K562 (cell line): ENCODE measurements around the gene RELL2. TPM values are rescaled to one million over a fixed set of nuclear protein-coding genes. Genes with fewer than 3 reads are reported as not detected.

Experiments used
- HES1 ChIP-seq: fragments of 450-650 bp; IDR thresholded peaks from 2 replicates; pipeline ENCODE4 v1.6.1; 2016; ENCODE audit warnings: low read depth, mild to moderate bottlenecking, moderate library complexity
- NR4A1 ChIP-seq, 2 experiments: fragments of 250-450 bp in 1 of 2; fragments of 450-650 bp in 1 of 2; sonication (Bioruptor Pico) in 1 of 2; IDR thresholded peaks; 2 replicates each; pipeline versions ENCODE4 v1.4.0 to v1.6.1; 2016 to 2020; ENCODE audit warnings: mild to moderate bottlenecking in 2 of 2, missing compliant biosample characterization in 1 of 2, missing genetic modification characterization in 1 of 2, moderate library complexity in 1 of 2
- NRF1 ChIP-seq, 2 experiments: fragments of 450-650 bp; IDR thresholded peaks in 1 of 2; conservative IDR thresholded peaks in 1 of 2; 2 replicates each; pipeline ENCODE4 v1.6.1; 2014; ENCODE audit warnings: mild to moderate bottlenecking in 2 of 2
- PURB ChIP-seq: sonication (generic); formaldehyde crosslinking; IDR thresholded peaks from 2 replicates; pipeline ENCODE4 v1.9.0; 2021; ENCODE audit warnings: low read depth, mild to moderate bottlenecking, missing genetic modification reagents
- SLC30A9 ChIP-seq: fragments of 250-450 bp; sonication (Bioruptor Pico); IDR thresholded peaks from 2 replicates; pipeline ENCODE4 v1.8.0; 2022; ENCODE audit warnings: mild to moderate bottlenecking, moderate library complexity
- SRSF3 ChIP-seq: fragments of 200-400 bp; formaldehyde crosslinking; IDR thresholded peaks from 2 replicates; pipeline ENCODE4 v1.6.1; 2016; ENCODE audit warnings: mild to moderate bottlenecking, low read length, moderate library complexity; ENCODE audit not compliant: insufficient read depth
- TEAD2 ChIP-seq: fragments of 450-650 bp; IDR thresholded peaks from 2 replicates; pipeline ENCODE4 v1.6.1; 2016; ENCODE audit warnings: missing genetic modification characterization, control low read depth, missing compliant biosample characterization
- ZBED1 ChIP-seq: IDR thresholded peaks from 2 replicates; pipeline ENCODE4 v1.6.1; 2014
- ZKSCAN3 ChIP-seq: fragments of 250-450 bp; sonication (Bioruptor Pico); IDR thresholded peaks from 2 replicates; pipeline ENCODE4 v1.4.0; 2020
- ZNF764 ChIP-seq: fragments of 250-450 bp; sonication (Bioruptor Pico); IDR thresholded peaks from 2 replicates; pipeline ENCODE4 v1.4.0; 2020; ENCODE audit warnings: low read depth, mild to moderate bottlenecking, moderate library complexity
- polyA plus RNA-seq, 8 experiments: library from polyadenylated mRNA; depleted of rRNA in 4 of 8; stranded (reverse) in 5 of 8; unstranded in 3 of 8; fragments of >200 nt; fragmentation: Nextera tagmentation in 2 of 8; fragmentation: Illumina TruSeq in 1 of 8; extraction: Ambion mirVana in 2 of 8; extraction: Trizol in 1 of 8; gene quantifications; 2 replicates each; pipeline versions ENCODE4 v1.2.1 to v1.2.3, GENCODE V29; 2011 to 2014; ENCODE audit warnings: inconsistent platforms in 1 of 8, missing spikeins in 1 of 8
- total RNA-seq, 7 experiments: library from RNA; depleted of rRNA in 6 of 7; stranded (reverse); fragments of >200 nt in 6 of 7; fragmentation: Illumina TruSeq in 2 of 7; extraction: Trizol in 2 of 7; gene quantifications; 2 replicates each; pipeline versions ENCODE4 v1.2.1 to v1.2.3, GENCODE V29; 2011 to 2021; ENCODE audit warnings: low replicate concordance in 1 of 7
- TF ChIP-seq, protein P1 (sequence below), 2 experiments: fragments of 450-650 bp; conservative IDR thresholded peaks; 2 replicates each; pipeline ENCODE4 v1.6.1; 2017; ENCODE audit warnings: mild to moderate bottlenecking in 2 of 2, moderate library complexity in 2 of 2
- TF ChIP-seq, protein P2 (sequence below), 2 experiments: IDR thresholded peaks in 1 of 2; conservative IDR thresholded peaks in 1 of 2; 2 replicates each; pipeline ENCODE4 v1.6.1; 2016; ENCODE audit warnings: low read depth in 2 of 2, mild to moderate bottlenecking in 1 of 2, missing compliant biosample characterization in 1 of 2, missing genetic modification characterization in 1 of 2, moderate library complexity in 1 of 2
- TF ChIP-seq, protein P3 (sequence below): fragments of 450-650 bp; formaldehyde crosslinking; IDR thresholded peaks from 2 replicates; pipeline ENCODE4 v1.4.0; 2020; ENCODE audit warnings: mild to moderate bottlenecking, moderate library complexity
- TF ChIP-seq, protein P4 (sequence below), 3 experiments: IDR thresholded peaks in 2 of 3; conservative IDR thresholded peaks in 1 of 3; 2 replicates each; pipeline ENCODE4 v1.5.1; 2011 to 2012; ENCODE audit warnings: low read length in 3 of 3, mild to moderate bottlenecking in 3 of 3, control low read depth in 2 of 3, improper control_type of control experiment in 1 of 3, inconsistent platforms in 1 of 3, low read depth in 1 of 3, mixed read lengths in 1 of 3, moderate library complexity in 1 of 3; ENCODE audit not compliant: insufficient read depth in 2 of 3
- TF ChIP-seq, protein P5 (sequence below): sonication (generic); formaldehyde crosslinking; IDR thresholded peaks from 2 replicates; pipeline ENCODE4 v1.9.0; 2022; ENCODE audit warnings: mild to moderate bottlenecking, missing genetic modification reagents
- TF ChIP-seq, protein P6 (sequence below): sonication (generic); formaldehyde crosslinking; IDR thresholded peaks from 2 replicates; pipeline ENCODE4 v1.9.0; 2022; ENCODE audit warnings: mild to moderate bottlenecking, missing genetic modification reagents

Gene RELL2
- total and polyA plus RNA-seq, 9 of the 15 experiments (the other 6 are each of a cell fraction or from before 2014, with no cell fraction given) = 0.06 to 36.0 (median 14.3) TPM

DNA sequence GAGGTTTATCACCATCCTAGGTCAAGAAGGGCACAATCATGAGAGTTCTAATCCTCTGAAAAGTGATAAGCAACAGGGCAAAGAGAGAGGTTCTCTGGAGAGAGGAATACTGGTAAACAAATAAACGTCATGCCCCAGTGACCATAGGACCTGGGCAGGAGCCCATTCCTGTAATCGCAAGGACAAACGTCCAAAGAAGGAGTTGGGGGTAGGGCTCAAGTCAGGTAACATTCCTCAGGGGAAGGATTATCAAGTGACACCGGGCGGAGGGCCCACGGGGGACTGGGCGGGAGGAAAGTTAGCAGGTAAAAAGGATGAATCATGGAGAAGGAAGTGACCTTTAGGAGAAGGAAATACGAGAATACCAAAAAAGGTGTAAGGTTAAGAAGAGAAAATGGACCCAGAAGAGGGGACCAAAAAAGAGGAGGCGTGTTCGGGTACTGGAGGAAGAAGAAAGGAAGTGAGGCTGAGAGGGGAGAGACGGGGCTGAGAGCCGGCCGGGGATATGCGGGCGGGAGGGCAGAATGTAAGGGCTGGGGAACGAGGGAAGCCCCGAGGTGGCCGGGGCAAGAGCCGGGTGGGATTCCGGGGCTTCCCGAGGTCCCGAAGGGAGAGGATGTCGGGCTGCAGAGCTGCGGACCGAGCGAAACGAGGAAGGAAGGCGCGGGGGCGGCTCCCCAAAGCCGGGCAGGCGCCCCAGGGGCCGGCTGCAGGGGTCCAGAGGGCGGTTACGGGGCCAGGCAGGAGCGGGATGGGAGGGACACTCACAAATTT, 18.6 kb upstream of the RELL2 start (continued):
- TF ChIP-seq, protein P1, sequence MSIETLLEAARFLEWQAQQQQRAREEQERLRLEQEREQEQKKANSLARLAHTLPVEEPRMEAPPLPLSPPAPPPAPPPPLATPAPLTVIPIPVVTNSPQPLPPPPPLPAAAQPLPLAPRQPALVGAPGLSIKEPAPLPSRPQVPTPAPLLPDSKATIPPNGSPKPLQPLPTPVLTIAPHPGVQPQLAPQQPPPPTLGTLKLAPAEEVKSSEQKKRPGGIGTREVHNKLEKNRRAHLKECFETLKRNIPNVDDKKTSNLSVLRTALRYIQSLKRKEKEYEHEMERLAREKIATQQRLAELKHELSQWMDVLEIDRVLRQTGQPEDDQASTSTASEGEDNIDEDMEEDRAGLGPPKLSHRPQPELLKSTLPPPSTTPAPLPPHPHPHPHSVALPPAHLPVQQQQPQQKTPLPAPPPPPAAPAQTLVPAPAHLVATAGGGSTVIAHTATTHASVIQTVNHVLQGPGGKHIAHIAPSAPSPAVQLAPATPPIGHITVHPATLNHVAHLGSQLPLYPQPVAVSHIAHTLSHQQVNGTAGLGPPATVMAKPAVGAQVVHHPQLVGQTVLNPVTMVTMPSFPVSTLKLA (conservative IDR thresholded peaks at IDR 0.05) = peak; percentile 46 to 49; a peak in 2 of 4 replicates
- TF ChIP-seq ZKSCAN3 (no peak), ZBED1 (no peak), SLC30A9 (no peak), TEAD2 (no peak), NRF1 (conservative IDR thresholded peaks at IDR 0.05 in 1 of 2, IDR thresholded peaks at IDR 0.05 in 1 of 2) (no peak), ZNF764 (no peak), PURB (CRISPR knock-in tag) (no peak), NR4A1 (CRISPR knock-in tag; IDR thresholded peaks at IDR 0.05) (no peak), NR4A1 (tag; IDR thresholded peaks at IDR 0.05) (no peak), SRSF3 (no peak), HES1 (no peak)
- TF ChIP-seq, protein P2, sequence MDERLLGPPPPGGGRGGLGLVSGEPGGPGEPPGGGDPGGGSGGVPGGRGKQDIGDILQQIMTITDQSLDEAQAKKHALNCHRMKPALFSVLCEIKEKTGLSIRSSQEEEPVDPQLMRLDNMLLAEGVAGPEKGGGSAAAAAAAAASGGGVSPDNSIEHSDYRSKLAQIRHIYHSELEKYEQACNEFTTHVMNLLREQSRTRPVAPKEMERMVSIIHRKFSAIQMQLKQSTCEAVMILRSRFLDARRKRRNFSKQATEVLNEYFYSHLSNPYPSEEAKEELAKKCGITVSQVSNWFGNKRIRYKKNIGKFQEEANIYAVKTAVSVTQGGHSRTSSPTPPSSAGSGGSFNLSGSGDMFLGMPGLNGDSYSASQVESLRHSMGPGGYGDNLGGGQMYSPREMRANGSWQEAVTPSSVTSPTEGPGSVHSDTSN (CRISPR knock-in tag; IDR thresholded peaks at IDR 0.05; ENCODE audit: low read depth) = no peak
- TF ChIP-seq, protein P2 (tag; conservative IDR thresholded peaks at IDR 0.05; ENCODE audit: low read depth) = no peak
- TF ChIP-seq, protein P3, sequence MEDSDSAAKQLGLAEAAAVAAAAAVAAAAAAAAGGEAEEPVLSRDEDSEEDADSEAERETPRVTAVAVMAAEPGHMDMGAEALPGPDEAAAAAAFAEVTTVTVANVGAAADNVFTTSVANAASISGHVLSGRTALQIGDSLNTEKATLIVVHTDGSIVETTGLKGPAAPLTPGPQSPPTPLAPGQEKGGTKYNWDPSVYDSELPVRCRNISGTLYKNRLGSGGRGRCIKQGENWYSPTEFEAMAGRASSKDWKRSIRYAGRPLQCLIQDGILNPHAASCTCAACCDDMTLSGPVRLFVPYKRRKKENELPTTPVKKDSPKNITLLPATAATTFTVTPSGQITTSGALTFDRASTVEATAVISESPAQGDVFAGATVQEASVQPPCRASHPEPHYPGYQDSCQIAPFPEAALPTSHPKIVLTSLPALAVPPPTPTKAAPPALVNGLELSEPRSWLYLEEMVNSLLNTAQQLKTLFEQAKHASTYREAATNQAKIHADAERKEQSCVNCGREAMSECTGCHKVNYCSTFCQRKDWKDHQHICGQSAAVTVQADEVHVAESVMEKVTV = no peak
- TF ChIP-seq, protein P4, sequence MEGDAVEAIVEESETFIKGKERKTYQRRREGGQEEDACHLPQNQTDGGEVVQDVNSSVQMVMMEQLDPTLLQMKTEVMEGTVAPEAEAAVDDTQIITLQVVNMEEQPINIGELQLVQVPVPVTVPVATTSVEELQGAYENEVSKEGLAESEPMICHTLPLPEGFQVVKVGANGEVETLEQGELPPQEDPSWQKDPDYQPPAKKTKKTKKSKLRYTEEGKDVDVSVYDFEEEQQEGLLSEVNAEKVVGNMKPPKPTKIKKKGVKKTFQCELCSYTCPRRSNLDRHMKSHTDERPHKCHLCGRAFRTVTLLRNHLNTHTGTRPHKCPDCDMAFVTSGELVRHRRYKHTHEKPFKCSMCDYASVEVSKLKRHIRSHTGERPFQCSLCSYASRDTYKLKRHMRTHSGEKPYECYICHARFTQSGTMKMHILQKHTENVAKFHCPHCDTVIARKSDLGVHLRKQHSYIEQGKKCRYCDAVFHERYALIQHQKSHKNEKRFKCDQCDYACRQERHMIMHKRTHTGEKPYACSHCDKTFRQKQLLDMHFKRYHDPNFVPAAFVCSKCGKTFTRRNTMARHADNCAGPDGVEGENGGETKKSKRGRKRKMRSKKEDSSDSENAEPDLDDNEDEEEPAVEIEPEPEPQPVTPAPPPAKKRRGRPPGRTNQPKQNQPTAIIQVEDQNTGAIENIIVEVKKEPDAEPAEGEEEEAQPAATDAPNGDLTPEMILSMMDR (IDR thresholded peaks at IDR 0.05 in 2 of 3, conservative IDR thresholded peaks at IDR 0.05 in 1 of 3; ENCODE audit: insufficient read depth in 2 of 3, low read depth in 1 of 3, low read length in 3 of 3) = no peak
- TF ChIP-seq, protein P5, sequence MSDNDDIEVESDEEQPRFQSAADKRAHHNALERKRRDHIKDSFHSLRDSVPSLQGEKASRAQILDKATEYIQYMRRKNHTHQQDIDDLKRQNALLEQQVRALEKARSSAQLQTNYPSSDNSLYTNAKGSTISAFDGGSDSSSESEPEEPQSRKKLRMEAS = no peak
- TF ChIP-seq, protein P6, sequence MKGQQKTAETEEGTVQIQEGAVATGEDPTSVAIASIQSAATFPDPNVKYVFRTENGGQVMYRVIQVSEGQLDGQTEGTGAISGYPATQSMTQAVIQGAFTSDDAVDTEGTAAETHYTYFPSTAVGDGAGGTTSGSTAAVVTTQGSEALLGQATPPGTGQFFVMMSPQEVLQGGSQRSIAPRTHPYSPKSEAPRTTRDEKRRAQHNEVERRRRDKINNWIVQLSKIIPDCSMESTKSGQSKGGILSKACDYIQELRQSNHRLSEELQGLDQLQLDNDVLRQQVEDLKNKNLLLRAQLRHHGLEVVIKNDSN (CRISPR knock-in tag) = no peak
